Measurements from ENCODE around the gene ICAM4.
A peak's percentile ranks its signal among the peaks of the same experiment; 100 is the strongest.
"Not testable (repeated sequence)": the region's sequence is repeated elsewhere in the genome, so short reads cannot be mapped to it uniquely, and the experiment has no call there.

ICAM4 gene

GRCh38 chr19:10286803-10287737 is at the start of gene ICAM4:
Gene ICAM4 (plus strand): TSS chr19:10286955. CDS start chr19:10287013, 58 bp downstream.
- DNase-seq (ENCODE audit: low read depth, low spot score), result no peak

DNA sequence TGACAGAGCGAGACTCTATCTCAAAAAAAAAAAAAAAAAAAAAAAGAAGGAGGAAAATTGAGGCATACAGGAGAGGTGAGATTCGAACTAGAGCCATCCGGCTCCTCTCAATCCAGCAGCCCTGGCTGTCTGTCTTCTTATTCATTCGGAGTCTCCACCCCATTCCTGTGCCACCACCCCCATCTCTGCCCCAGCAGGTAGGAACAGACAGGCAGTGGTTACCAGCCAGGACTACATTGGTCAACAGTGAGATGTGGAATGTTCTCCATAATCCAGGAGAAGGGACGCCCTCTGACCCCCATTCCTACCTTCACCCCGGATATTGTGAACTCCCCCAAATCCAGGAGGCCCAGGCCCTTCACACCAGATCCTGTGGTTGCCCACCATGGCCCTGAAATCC is 49.1 kb upstream of the ICAM4 start:
- DNase-seq (ENCODE audit: low read depth, low spot score), result no peak

GRCh38 chr19:10238172-10238783 is 48.5 kb upstream of the ICAM4 start:
- no peak for DNase-seq (ENCODE audit: low read depth, low spot score)

DNA sequence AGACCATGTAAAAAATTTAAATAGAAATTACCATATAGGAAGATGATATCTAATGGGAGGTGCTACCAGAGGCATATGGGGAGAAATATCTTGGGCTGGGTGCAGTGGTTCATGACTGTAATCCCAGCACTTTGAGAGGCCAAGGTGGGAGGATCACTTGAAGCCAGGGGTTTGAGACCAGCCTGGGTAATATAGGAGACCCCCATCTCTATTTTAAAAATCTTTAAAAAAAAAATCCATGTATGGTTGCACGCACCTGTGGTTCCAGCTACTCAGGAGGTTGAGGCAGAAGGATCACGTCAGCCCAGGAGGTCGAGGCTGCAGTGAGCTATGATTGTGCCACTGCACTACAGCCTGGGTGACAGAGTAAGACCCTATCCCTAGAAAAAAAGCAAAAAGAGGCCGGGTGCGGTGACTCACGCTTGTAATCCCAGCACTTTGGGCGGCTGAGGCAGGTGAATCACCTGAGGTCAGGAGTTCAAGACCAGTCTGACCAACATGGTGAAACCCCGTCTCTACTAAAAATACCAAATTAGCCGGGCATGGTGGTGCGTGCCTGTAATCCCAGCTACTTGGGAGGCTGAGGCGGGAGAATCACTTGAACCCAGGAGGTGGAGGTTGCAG is 44.8 kb upstream of the ICAM4 start:
- DNase-seq (ENCODE audit: low read depth, low spot score), result not testable (repeated sequence)

- DNase-seq (ENCODE audit: low read depth, low spot score), result no peak
These were observed 43.1 kb upstream of the ICAM4 start for GRCh38 chr19:10243606-10244005.

- no peak for DNase-seq (ENCODE audit: low read depth, low spot score)
These were observed 41.4 kb upstream of the ICAM4 start for GRCh38 chr19:10245189-10245939.

GRCh38 chr19:10246511-10246910 is 40.2 kb upstream of the ICAM4 start:
- no peak for DNase-seq (ENCODE audit: low read depth, low spot score)

DNA sequence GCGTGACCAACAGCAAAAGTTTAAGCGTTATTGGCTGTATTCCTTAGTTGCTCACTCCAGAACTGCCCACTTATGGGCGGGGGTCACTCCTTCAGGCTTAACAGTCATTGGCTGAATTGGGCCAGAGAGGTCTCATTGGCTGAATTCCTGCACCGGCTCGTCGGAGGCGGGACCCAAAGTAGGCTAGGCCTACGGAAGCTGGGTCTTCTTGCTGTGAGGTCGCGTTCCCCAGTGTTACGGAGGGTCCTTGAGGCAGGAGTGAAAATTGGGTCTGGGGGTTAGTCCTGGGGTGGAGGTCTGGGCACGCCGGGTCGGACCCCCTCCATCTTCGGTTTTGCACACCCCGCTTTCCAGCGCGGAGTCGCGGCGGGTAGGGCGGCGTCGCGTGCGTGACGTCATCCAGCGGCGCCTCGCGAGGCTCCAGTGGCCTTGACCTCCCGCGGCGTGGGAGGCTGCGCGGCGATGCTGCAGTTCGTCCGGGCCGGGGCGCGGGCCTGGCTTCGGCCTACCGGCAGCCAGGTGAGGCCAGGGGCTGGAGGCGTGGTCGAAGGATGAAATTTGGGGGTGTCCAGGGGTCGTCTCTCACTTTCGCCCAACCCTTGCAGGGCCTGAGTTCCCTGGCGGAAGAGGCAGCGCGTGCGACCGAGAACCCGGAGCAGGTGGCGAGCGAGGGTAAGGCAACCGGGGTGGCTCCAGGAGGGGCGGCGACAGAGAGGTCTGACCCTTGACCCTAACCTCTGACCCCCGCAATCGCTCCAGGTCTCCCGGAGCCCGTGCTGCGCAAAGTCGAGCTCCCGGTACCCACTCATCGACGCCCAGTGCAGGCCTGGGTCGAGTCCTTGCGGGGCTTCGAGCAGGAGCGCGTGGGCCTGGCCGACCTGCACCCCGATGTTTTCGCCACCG is 34.7 kb upstream of the ICAM4 start, which contains the start of gene MRPL4:
Gene MRPL4 (plus strand): TSS at position 423 of the 903 bp plus-strand sequence. CDS start 40 bp downstream, at position 463.
- DNase-seq (ENCODE audit: low read depth, low spot score), result peak; percentile 95

- DNase-seq (ENCODE audit: low read depth, low spot score), result no peak
These were observed 34.0 kb upstream of the ICAM4 start for GRCh38 chr19:10252707-10253106.

- DNase-seq (ENCODE audit: low read depth, low spot score), result no peak
These were observed 32.5 kb upstream of the ICAM4 start for GRCh38 chr19:10254244-10254643.

DNA sequence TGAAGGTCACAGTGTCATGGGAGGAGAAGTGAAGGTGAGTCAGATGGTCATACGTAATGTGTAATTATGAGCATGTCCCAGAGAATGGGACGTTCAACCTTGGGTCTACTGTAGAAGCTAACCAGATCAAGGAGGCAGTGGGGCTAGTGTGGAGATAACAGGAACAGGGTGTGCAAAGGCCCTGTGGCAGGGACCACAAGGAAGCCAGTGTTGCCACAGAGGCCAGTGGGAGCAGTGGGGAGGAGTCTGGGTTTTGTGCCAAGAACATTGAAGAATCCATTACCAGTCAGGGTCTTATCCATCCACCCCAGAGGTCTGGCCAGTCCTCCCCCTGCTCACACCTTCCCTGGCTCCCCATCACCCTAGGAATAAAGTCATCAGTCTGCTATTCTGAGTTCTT is 31.4 kb upstream of the ICAM4 start:
- DNase-seq (ENCODE audit: low read depth, low spot score), result no peak

- DNase-seq (ENCODE audit: low read depth, low spot score), result no peak
These were observed 30.2 kb upstream of the ICAM4 start for GRCh38 chr19:10256551-10256950.

DNA sequence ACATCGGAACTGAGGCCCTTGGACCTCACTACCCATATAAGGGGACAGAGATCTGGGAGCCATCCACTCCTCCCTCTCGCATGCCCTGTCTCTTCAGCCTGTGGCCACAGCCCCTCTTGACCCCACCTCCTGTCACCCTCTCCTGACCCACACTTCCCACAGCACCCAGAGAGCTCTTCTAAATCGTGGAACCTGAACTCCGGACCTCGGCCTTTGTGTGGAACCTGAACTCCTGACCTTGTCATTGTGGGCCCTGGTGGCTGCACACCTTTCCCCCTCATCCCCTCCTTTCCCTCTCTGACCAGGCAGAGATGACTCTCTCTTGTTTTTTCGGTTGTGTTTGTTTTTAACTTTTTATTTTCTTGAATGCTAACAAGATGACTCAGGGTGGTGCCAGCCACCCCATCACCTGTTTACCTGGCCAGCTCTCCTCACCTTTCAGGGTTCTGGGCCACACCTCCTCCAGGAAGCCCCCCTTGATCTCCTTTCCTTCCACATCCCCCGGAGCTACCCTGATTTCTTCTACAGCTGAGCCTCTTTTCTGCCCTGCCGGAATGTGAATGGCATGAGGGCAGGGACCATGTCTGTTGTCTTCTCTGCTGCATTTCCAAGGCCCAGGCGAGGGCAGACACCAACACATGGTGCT is 29.7 kb upstream of the ICAM4 start:
- DNase-seq (ENCODE audit: low read depth, low spot score), result no peak

DNA sequence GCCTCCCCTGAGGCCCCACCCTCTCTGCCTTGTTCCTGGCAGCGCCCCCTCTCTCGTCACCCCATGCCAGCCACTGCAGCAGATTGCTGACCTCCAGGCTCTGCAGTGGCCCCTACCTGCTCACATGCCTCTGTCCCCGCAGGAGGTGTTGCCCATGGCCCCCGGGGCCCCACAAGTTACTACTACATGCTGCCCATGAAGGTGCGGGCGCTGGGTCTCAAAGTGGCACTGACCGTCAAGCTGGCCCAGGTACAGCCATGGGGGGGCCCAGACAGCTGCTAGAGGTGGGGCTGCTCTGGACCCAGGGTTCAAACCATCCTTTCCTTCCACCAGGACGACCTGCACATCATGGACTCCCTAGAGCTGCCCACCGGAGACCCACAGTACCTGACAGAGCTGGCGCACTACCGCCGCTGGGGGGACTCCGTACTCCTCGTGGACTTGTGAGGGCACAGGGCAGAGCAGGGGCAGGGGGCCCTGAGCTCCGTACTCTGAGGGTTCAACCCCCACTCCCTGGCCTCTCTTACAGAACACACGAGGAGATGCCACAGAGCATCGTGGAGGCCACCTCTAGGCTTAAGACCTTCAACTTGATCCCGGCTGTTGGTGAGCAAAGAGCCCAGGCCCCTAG is 28.6 kb upstream of the ICAM4 start:
- DNase-seq (ENCODE audit: low read depth, low spot score), result no peak

- peak; percentile 56 for DNase-seq (ENCODE audit: low read depth, low spot score)
These were observed 27.4 kb upstream of the ICAM4 start for GRCh38 chr19:10259162-10259905.

- DNase-seq (ENCODE audit: low read depth, low spot score), result no peak
These were observed 26.6 kb upstream of the ICAM4 start for GRCh38 chr19:10260141-10260584.

- no peak for DNase-seq (ENCODE audit: low read depth, low spot score)
These were observed 24.0 kb upstream of the ICAM4 start for GRCh38 chr19:10262771-10263170.

DNA sequence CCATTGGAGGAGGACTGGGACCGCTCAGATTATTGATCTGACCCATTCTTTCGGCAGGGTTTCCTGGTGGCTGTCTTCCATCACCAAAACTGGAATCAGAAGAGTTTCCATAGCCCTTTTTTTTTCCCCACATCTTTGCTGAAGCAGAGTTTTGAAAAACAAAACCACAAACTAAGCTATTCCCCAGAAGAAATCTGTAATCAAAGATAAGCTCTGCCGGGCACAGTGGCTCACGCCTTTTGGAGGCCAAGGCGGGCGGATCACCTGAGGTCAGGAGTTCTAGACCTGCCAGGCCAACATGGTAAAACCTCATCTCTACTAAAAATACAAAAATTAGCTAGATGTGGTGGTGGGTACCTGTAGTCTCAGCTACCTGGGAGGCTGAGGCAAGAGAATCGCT is 20.0 kb upstream of the ICAM4 start:
- no peak for DNase-seq (ENCODE audit: low read depth, low spot score)

DNA sequence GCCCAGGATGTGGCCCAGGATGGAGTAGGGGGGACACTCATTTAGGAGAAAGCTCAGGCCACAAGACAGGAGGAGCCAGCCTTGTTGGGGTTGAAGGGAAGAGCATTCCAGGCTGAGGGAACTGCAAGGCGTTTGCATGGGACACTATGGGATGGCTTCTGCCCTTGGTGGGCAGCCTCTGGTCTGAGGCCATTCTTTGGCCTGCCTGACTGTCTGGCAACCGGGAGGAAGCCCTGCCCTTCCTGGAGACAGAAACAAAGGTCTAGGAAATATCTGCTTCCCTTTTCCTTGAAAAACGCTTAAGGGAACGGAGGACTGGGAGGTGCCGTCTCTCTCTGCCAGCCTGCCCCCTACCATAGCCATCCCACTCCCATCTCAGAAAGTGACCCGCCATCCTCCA is 18.7 kb upstream of the ICAM4 start:
- DNase-seq (ENCODE audit: low read depth, low spot score), result no peak

Data from iPS DF 19.7 (cell line).